Fibroblast of pulmonary artery (primary cell): ENCODE measurements around the gene DHRS7C.

Experiments
- DNase-seq: peaks from one replicate; pipeline ENCODE4 v3.0.0-alpha.2; 2010; ENCODE audit warnings: low read depth
- H3K4me3 ChIP-seq: replicated peaks from 2 replicates; pipeline ENCODE4 v1.5.1; 2011; ENCODE audit warnings: low read depth, mild to moderate bottlenecking, control low read depth, low read length, moderate library complexity
- CTCF ChIP-seq: IDR thresholded peaks from 2 replicates; pipeline ENCODE4 v1.5.1; 2011; ENCODE audit warnings: mild to moderate bottlenecking, control low read depth, low read length, inconsistent platforms; ENCODE audit errors: missing control alignments

The DHRS7C gene

DNA sequence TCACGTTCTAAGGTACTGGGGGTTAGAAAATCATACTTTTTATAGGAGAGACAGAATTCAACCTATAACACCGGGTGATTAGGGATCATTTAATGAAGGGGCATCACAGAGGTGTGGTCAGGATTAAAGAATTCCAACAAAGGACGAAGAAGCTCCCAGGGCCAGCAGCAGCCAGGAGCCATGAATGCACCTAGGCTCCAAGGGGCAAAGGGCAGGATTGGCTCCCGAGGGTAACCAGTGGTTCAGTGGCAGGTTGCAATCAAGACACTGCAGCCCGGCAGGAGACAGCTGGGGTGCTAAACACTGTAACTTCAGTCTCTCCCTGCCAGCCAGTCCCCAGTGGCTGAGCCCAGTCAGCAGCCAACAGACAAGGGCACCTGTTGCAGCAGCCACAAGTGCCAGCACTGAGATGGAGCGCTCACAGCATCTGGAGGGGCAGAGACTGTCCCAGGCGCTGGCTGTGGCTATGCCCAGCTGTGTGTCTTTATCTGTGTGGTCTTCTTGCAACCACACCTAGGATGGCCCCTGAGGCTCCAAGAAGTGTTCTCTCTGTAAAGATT is 23.9 kb downstream of the DHRS7C start:
- H3K4me3 ChIP-seq: no peak overlapping the region
- no peak for DNase-seq
- no peak for TF ChIP-seq CTCF

GRCh38 chr17:9766970-9767369 is 24.4 kb downstream of the DHRS7C start:
- no peak for TF ChIP-seq CTCF
- DNase-seq: no peak
- no peak overlapping the region for H3K4me3 ChIP-seq

- TF ChIP-seq CTCF: no peak
- H3K4me3 ChIP-seq: no peak overlapping the region
- DNase-seq: no peak
These were observed 26.1 kb downstream of the DHRS7C start for GRCh38 chr17:9765322-9765721.

DNA sequence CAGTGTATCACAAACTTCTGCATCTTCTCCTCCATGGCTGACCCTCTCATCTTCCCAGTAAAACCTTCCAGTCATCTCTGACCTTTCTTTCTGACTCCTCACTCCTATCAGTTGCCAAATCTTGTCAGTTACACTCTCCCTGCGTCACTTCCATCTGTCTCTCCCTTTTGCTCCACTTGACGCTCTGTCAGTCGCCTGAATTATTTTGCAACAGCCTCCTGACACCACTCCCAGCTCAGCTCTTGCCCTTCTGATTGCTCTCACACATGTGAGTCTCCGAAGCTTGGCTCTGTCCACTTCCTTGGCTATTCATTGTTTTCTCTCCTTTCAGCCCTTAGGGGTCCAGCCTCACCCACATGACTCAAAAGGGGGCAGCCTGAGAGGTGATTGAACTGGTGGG is 27.7 kb downstream of the DHRS7C start:
- no peak overlapping the region for H3K4me3 ChIP-seq
- no peak for TF ChIP-seq CTCF
- no peak for DNase-seq

DNA sequence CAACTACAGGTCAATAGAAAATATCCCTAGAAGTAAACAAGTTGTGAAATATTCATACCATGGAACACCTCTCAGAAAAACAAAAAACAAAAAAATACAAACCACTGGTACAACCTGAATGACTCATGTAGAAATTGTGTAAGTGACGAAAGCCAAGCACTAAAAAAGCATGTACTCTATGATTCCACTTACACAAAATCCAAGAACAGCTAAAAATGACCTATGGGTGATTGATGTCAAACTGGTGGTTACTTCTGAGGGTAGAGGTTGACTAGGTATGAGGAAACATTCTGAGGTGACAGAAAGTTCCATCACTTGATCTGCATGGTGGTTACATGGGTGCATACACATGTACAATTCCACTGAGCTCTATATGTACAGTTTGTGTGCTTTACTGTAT is 31.1 kb downstream of the DHRS7C start:
- TF ChIP-seq CTCF: no peak
- H3K4me3 ChIP-seq: no peak overlapping the region
- DNase-seq: no peak

GRCh38 chr17:9755083-9755482 is 36.3 kb downstream of the DHRS7C start:
- no peak for DNase-seq

More at GRCh38 chr17:9755083-9755482, 36.3 kb downstream of the DHRS7C start:
- TF ChIP-seq CTCF: no peak
- H3K4me3 ChIP-seq: no peak overlapping the region
